K562 (cell line): Measurements from ENCODE around the gene SERPINA5. TPM values are rescaled to one million over a fixed set of nuclear protein-coding genes. Genes with fewer than 3 reads are reported as not detected.

ENCODE experiments used
- ATAC-seq: fragments of 200-7000 bp; cut with Tn5 transposase; 3 replicates; pipeline ENCODE4 v1.9.1; 2020; ENCODE audit warnings: moderate library complexity
- BruUV-seq: library from RNA; stranded (reverse); fragments of 400-500 nt; replicated peaks from 2 replicates; lab custom pipeline; 2021; lab: Mats Ljungman, UMichigan
- CTCF ChIA-PET: fragments of 300-600 bp; formaldehyde crosslinking; extraction: SDS; loops from one replicate; lab custom pipeline; 2021; ENCODE audit warnings: low intra/inter-chr PET ratio; lab: Yijun Ruan, JAX
- POLR2A ChIA-PET: fragments of 300-600, 350-650 bp; sonication (Branson Sonifier 250); formaldehyde crosslinking; extraction: SDS; loops from one replicate; lab custom pipeline; 2021; ENCODE audit warnings: antibody characterized with exemption, inconsistent platforms; lab: Yijun Ruan, JAX
- DNase-seq, 4 experiments: peaks; one replicate each; pipeline versions ENCODE4 v3.0.0 to v3.0.0-alpha.2; 2011 to 2018; ENCODE audit warnings: low spot score in 3 of 4, mixed read lengths in 3 of 4; ENCODE audit errors: extremely low read depth in 1 of 4
- FAIRE-seq: peaks from 2 replicates; lab custom pipeline; 2011; peaks lifted over from hg19 to GRCh38; lab: Jason Lieb, UNC
- H2AFZ ChIP-seq: 2 replicates; pipeline ENCODE4 v1.6.0; 2011; ENCODE audit warnings: low read depth, low read length, control low read depth, inconsistent platforms
- H3K27ac ChIP-seq: fragments of 200-600 bp; 3 replicates; pipeline ENCODE4 v1.8.0; 2011; ENCODE audit warnings: low read depth, mild to moderate bottlenecking, control low read depth, inconsistent platforms, low read length, moderate library complexity, mixed read lengths; ENCODE audit errors: extremely low read depth
- H3K27me3 ChIP-seq, 2 experiments: fragments of 300-600 bp in 1 of 2; 2 replicates in 1 of 2; 3 replicates in 1 of 2; pipeline versions ENCODE4 v1.6.0 to v1.8.0; 2011; ENCODE audit warnings: inconsistent platforms in 2 of 2, low read length in 2 of 2, mild to moderate bottlenecking in 1 of 2, mixed read lengths in 1 of 2, moderate library complexity in 1 of 2; ENCODE audit not compliant: control insufficient read depth in 2 of 2, insufficient read depth in 2 of 2
- H3K36me3 ChIP-seq: fragments of 300-600 bp; 3 replicates; pipeline ENCODE4 v1.8.0; 2011; ENCODE audit warnings: mild to moderate bottlenecking, low read length, inconsistent platforms; ENCODE audit not compliant: control insufficient read depth, insufficient read depth
- H3K4me1 ChIP-seq, 2 experiments: fragments of 200-600 bp in 1 of 2; replicated peaks in 1 of 2; 2 replicates in 1 of 2; 3 replicates in 1 of 2; pipeline versions ENCODE4 v1.5.1 to v1.8.0; 2011; ENCODE audit warnings: inconsistent platforms in 2 of 2, low read length in 2 of 2, mild to moderate bottlenecking in 1 of 2, mixed read lengths in 1 of 2, moderate library complexity in 1 of 2; ENCODE audit not compliant: control insufficient read depth in 2 of 2, insufficient read depth in 2 of 2
- H3K4me2 ChIP-seq: 2 replicates; pipeline ENCODE4 v1.6.1; 2011; ENCODE audit warnings: low read length, control low read depth, inconsistent platforms, mixed read lengths; ENCODE audit not compliant: insufficient read depth
- H3K4me3 ChIP-seq: fragments of 200-600 bp; sonication (generic), shearing (Covaris generic); 2 replicates; pipeline ENCODE4 v1.5.1; 2016; ENCODE audit warnings: control low read depth, inconsistent platforms
- H3K79me2 ChIP-seq: fragments of 200-600 bp; 3 replicates; pipeline ENCODE4 v1.8.0; 2011; ENCODE audit warnings: low read length, inconsistent platforms; ENCODE audit not compliant: control insufficient read depth, insufficient read depth
- H3K9ac ChIP-seq, 2 experiments: 2 replicates each; pipeline versions ENCODE4 v1.6.0 to v1.6.1; 2011; ENCODE audit warnings: low read depth in 2 of 2, low read length in 2 of 2, control low read depth in 1 of 2, inconsistent platforms in 1 of 2, mild to moderate bottlenecking in 1 of 2, mixed read lengths in 1 of 2; ENCODE audit not compliant: insufficient read depth in 1 of 2
- H3K9me1 ChIP-seq: one replicate; pipeline ENCODE4 v1.6.0; 2011; ENCODE audit warnings: inconsistent platforms, mild to moderate bottlenecking, low read length, moderate library complexity; ENCODE audit not compliant: control insufficient read depth, insufficient read depth
- H3K9me3 ChIP-seq: replicated peaks from 2 replicates; pipeline ENCODE4 v1.5.1; 2011; ENCODE audit warnings: low read depth, low read length, inconsistent platforms; ENCODE audit not compliant: control insufficient read depth, insufficient read depth
- H4K20me1 ChIP-seq: replicated peaks from 2 replicates; pipeline ENCODE4 v1.6.1; 2011; ENCODE audit warnings: low read length, inconsistent platforms, mixed read lengths; ENCODE audit not compliant: control insufficient read depth, insufficient read depth
- BRD9 ChIP-seq: fragments of 450-650 bp; IDR thresholded peaks from 2 replicates; pipeline ENCODE4 v1.6.1; 2018; ENCODE audit warnings: low read depth; ENCODE audit not compliant: partially characterized antibody
- DNMT1 ChIP-seq: fragments of 450-650 bp; IDR thresholded peaks from 2 replicates; pipeline ENCODE4 v1.6.1; 2016; ENCODE audit warnings: antibody characterized with exemption, mild to moderate bottlenecking
- DPF2 ChIP-seq: fragments of 450-650 bp; IDR thresholded peaks from 2 replicates; pipeline ENCODE4 v1.6.1; 2016
- EGR1 ChIP-seq: fragments of 450-650 bp; conservative IDR thresholded peaks from 2 replicates; pipeline ENCODE4 v1.6.1; 2017; ENCODE audit warnings: mild to moderate bottlenecking
- EP400 ChIP-seq: fragments of 450-650 bp; IDR thresholded peaks from 2 replicates; pipeline ENCODE4 v1.6.1; 2017; ENCODE audit warnings: antibody characterized with exemption, mild to moderate bottlenecking, moderate library complexity
- KAT7 ChIP-seq: sonication (generic); formaldehyde crosslinking; IDR thresholded peaks from 2 replicates; pipeline ENCODE4 v1.8.0; 2022; ENCODE audit warnings: missing genetic modification reagents, mild to moderate bottlenecking, borderline replicate concordance
- MXI1 ChIP-seq: IDR thresholded peaks from 2 replicates; pipeline ENCODE4 v1.6.1; 2011; ENCODE audit warnings: low read depth, mild to moderate bottlenecking, improper control_type of control experiment, low read length
- PHF21A ChIP-seq: fragments of 450-650 bp; IDR thresholded peaks from 2 replicates; pipeline ENCODE4 v1.6.1; 2017; ENCODE audit warnings: low read depth, borderline replicate concordance
- RFX1 ChIP-seq: fragments of 450-650 bp; IDR thresholded peaks from 2 replicates; pipeline ENCODE4 v1.6.1; 2016; ENCODE audit warnings: mild to moderate bottlenecking, moderate library complexity
- SIRT6 ChIP-seq: IDR thresholded peaks from one replicate; pipeline ENCODE4 v1.6.1; 2012; ENCODE audit warnings: low read depth, mild to moderate bottlenecking, control low read depth, inconsistent platforms, low read length, moderate library complexity
- SMAD3 ChIP-seq: fragments of 450-650 bp; formaldehyde crosslinking; conservative IDR thresholded peaks from 2 replicates; pipeline ENCODE4 v1.4.0; 2020; ENCODE audit warnings: mild to moderate bottlenecking
- SRSF3 ChIP-seq: fragments of 200-400 bp; formaldehyde crosslinking; IDR thresholded peaks from 2 replicates; pipeline ENCODE4 v1.6.1; 2016; ENCODE audit warnings: mild to moderate bottlenecking, low read length, moderate library complexity; ENCODE audit not compliant: insufficient read depth
- THAP12 ChIP-seq: fragments of 250-450 bp; sonication (Bioruptor Pico); IDR thresholded peaks from 2 replicates; pipeline ENCODE4 v1.9.0; 2021; ENCODE audit warnings: mild to moderate bottlenecking, inconsistent platforms
- TOE1 ChIP-seq, 2 experiments: fragments of 450-650 bp in 1 of 2; sonication (generic) in 1 of 2; formaldehyde crosslinking in 1 of 2; IDR thresholded peaks; 2 replicates each; pipeline versions ENCODE4 v1.7.1 to v1.8.0; 2016 to 2022; ENCODE audit warnings: borderline replicate concordance in 2 of 2, mild to moderate bottlenecking in 2 of 2, antibody characterized with exemption in 1 of 2, inconsistent platforms in 1 of 2, low read depth in 1 of 2, missing genetic modification reagents in 1 of 2, moderate library complexity in 1 of 2
- TRIM24 ChIP-seq, 2 experiments: fragments of 450-650 bp; IDR thresholded peaks; 2 replicates each; pipeline ENCODE4 v1.6.1; 2016
- ZKSCAN1 ChIP-seq: fragments of 150-350 bp; IDR thresholded peaks from 2 replicates; pipeline ENCODE4 v1.6.1; 2016; ENCODE audit warnings: low read depth, low read length
- ZNF224 ChIP-seq: sonication (generic); formaldehyde crosslinking; IDR thresholded peaks from 2 replicates; pipeline ENCODE4 v1.8.0; 2022; ENCODE audit warnings: mild to moderate bottlenecking, missing genetic modification reagents
- WGBS: fragments of 100-300 bp; shearing (Covaris generic); methylation state at CpG from one replicate; pipeline ENCODE4 v1.1.6; 2016; ENCODE audit warnings: low coverage, mixed read lengths; ENCODE audit not compliant: insufficient coverage; ENCODE audit errors: missing lambda C conversion rate; 5-methylcytosine and 5-hydroxymethylcytosine counted together
- in situ Hi-C: fragments of 300-500 bp; cut with MboI; formaldehyde crosslinking; loops from 4 replicates; pipeline ENCODE4 v1.15.0; 2018; ENCODE audit warnings: inconsistent platforms, mixed read lengths
- intact Hi-C: fragments of 100-400 bp; cut with micrococcal nuclease; formaldehyde crosslinking; loops from 2 replicates; pipeline ENCODE4 v1.14.2; 2022
- polyA plus RNA-seq, 8 experiments: library from polyadenylated mRNA; depleted of rRNA in 4 of 8; stranded (reverse) in 5 of 8; unstranded in 3 of 8; fragments of >200 nt; fragmentation: Nextera tagmentation in 2 of 8; fragmentation: Illumina TruSeq in 1 of 8; extraction: Ambion mirVana in 2 of 8; extraction: Trizol in 1 of 8; gene quantifications; 2 replicates each; pipeline versions ENCODE4 v1.2.1 to v1.2.3, GENCODE V29; 2011 to 2014; ENCODE audit warnings: inconsistent platforms in 1 of 8, missing spikeins in 1 of 8
- total RNA-seq, 7 experiments: library from RNA; depleted of rRNA in 6 of 7; stranded (reverse); fragments of >200 nt in 6 of 7; fragmentation: Illumina TruSeq in 2 of 7; extraction: Trizol in 2 of 7; gene quantifications; 2 replicates each; pipeline versions ENCODE4 v1.2.1 to v1.2.3, GENCODE V29; 2011 to 2021; ENCODE audit warnings: low replicate concordance in 1 of 7

The SERPINA5 gene
- total and polyA plus RNA-seq, 9 of the 15 experiments (the other 6 are each of a cell fraction or from before 2014, with no cell fraction given): 0.38 TPM; not detected in 8

GRCh38 chr14:94615823-94616570, 34.8 kb downstream of the SERPINA5 start (continued):
- TF ChIP-seq THAP12 (CRISPR knock-in tag) (no peak), EP400 (no peak), SMAD3 (CRISPR knock-in tag) (no peak), PHF21A (no peak), DPF2 (no peak), ZNF224 (no peak), EGR1 (no peak), BRD9 (no peak), SRSF3 (no peak)

GRCh38 chr14:94617366-94617941, 36.2 kb downstream of the SERPINA5 start:
- Histone ChIP-seq H3K36me3 (no peaks in the 10 kb centered on the region), H3K9ac (no peak overlapping the region), H3K79me2 (no peaks in the 10 kb centered on the region), H3K4me2 (no peak overlapping the region), H3K9me1 (no peaks in the 10 kb centered on the region), H3K4me1 (no peaks in the 10 kb centered on the region), H3K27ac (no peak overlapping the region), H2AFZ (no peak overlapping the region), H3K9me3 (no peaks in the 10 kb centered on the region), H3K27me3 (no peaks in the 10 kb centered on the region), H4K20me1 (no peaks in the 10 kb centered on the region), H3K4me3 (no peak overlapping the region)
- in situ Hi-C loops (no loop called here), intact Hi-C loops (no loop called here)
- ChIA-PET CTCF (no interaction called here), POLR2A (no interaction called here)
- ATAC-seq: no peak
- no peak for FAIRE-seq
- WGBS: 1% methylated on average over 5 of the region's 5 CpGs
- no peak for DNase-seq
- no TSS peak for BruUV-seq
- TF ChIP-seq TRIM24 (IDR thresholded peaks at IDR 0.05) (no peak), RFX1 (no peak), SIRT6 (no peak), KAT7 (CRISPR knock-in tag) (no peak), MXI1 (no peak), TOE1 (IDR thresholded peaks at IDR 0.05; ENCODE audit: borderline replicate concordance) (no peak), TOE1 (CRISPR knock-in tag; IDR thresholded peaks at IDR 0.05; ENCODE audit: borderline replicate concordance, low read depth) (no peak), ZKSCAN1 (no peak), DNMT1 (no peak)
